ENCODE data around the gene TLR6.
A peak's percentile ranks its signal among the peaks of the same experiment; 100 is the strongest.

TLR6 gene

DNA sequence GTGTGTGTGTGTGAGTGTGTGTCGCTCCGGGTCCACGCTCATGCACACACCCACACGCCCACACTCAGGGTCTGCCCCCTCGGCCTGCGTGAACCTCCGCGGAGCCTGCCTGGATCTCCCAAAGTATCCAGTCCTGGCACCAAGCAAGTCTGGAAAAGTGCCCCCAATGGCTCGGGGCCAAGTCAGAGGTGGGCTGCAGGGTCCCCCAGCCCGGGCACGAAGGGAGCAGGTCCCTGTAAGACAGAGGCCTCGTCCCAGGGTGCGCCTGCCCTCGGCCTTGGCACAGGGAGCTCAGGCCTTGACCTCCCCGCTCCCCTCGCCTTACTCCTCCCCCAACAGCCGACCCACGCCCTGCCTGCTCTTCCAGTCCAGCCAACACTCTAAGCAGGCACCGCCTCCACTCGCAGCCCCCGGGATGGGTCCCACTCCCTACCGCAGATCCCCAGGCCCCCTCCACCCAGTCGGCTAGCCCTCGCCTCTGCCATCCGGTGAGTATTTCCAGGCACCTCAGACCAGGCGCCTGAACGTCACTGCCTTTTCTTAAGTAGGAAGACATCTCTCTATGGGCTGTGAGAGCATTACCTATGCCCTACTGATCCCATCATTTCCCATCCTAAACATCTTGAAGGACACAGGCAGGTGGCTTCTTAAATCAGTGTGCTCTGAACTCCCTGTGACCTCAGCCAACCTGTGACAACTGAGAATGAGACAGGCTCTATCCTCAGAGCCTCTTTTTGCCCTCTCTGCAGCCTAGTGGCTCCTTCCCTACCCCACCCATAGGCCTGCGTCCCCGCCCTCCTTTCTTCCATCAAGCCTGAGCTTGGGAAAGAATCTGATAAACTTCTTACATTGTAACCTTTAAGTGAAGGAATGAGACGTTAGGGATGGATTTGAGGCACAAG lies 11.7 kb upstream of the TLR6 start:
- no peak for DNase-seq

DNA sequence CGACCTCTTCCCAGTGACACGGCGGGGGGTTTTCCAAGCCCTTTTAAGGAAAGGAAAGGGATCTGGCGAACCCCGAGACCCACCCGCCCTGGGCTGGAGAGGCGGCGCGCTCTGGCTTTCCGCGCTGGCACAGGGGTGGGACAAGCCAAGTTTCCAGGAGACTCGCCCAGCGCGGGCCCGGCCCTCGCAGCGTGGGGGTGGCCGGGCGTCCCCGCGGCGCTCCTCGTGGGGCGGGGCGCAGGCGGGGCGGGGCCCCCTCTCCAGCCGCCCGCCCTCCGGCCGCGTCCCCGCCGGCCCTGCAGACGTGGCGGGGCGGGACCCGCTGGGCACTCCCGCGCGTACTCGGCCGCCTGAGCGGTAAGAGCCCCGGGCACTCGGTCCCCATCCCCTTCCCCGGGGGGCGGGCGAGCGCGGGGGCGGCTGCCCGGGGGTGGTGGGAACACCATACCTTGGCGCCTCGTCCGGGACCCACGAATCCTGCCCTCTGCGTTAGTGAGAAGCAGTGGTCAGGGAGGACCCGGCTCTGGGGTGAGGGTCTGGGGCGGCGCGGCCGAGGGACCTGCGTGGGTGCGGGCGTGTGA lies 11.0 kb upstream of the TLR6 start, which contains the start of gene FAM114A1:
Gene FAM114A1 (plus strand): TSS at position 329 of the 581 bp plus-strand sequence. CDS start 10,273 bp downstream, outside the sequence.
- DNase-seq: peak; percentile 17

DNA sequence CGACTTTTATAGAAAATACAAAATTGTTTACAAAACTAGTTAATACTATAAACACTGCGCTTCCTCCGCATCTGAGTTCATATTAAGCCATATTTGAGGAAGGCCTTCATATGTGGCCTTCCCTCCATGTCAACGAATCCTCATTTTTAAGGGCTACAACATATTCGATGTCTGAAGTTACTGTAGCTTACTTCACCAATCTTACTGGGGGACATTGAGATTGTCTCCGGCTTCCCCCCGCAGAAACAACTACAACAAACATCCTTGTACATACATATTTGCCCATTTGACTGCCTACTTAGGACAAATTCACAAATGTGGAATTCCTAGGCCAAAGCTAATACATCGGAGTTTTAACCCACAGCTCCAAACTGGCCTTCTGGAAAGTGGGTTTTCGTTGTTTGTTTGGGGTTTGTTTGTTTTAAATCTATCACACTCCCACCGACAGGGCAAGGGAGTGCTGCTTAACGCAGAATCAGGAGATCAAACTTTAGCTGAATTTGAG lies 10.4 kb upstream of the TLR6 start:
- no peak for DNase-seq

DNA sequence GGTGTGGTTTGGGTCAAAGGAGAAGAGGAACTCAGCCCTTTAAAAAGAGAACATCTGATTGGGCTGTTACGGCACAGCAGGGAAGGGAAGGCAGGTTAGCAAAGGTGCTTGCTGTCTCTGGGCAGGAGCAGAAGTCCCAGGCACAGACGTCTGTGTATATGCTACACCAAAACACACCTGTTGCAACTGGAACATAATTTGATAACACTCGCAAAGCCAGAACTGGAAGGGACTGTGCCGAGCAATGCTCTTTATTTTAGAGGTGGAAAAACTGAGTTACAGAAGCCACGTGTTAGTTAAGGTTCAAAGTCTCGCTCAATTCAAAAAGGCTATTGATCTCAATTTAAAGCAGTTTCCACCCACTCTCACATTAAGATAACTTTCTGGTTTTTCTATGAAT lies 8.8 kb upstream of the TLR6 start:
- no peak for DNase-seq

DNA sequence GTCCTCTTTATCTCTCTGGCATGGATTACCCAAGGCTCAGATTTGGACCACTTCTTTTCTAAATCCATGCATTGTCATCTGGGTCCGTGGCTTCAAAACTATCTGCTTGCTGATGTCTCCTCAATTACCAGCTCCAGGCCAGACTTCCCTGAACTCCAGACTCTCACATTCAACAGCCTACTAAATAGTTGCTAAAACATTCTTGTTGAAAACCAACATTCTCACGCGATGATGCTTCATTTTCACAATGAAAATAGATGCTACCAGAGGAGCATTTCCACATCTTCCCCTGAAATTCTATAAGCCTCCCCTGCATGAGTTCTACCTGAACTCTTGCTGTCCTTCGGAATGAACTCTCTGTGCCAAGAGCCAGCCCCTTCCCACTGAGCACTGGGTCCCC lies 5.2 kb upstream of the TLR6 start:
- no peak for DNase-seq

DNA sequence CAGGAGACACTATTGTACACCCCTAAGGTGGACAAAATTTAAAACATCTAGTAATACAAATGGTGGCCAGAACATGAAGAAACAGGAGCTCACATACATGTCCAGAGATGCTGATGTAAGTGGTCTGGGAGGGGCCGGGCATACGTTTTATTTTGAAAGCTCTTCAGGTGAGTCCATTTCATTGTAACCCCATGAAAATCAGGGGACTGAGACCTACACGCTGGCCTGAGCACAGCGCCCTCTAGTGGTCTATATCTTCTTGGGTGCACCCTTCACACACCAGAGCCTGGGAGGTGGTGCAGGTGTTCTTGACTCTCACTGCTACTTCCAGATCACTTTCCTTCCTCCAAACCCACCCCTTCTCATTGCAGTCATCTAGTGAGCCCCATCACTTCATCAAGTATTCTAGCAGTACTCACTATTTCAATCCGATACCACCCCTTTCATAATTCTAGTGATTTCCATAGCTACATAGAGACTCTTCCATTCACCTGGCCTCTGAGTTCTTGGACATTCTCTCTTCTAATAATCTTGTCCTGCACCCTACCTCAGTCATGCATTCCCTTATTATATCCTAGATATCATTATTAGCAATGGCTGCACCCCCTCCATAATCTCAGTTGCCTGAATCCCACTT lies 4.3 kb upstream of the TLR6 start:
- peak; percentile 66 for DNase-seq

DNA sequence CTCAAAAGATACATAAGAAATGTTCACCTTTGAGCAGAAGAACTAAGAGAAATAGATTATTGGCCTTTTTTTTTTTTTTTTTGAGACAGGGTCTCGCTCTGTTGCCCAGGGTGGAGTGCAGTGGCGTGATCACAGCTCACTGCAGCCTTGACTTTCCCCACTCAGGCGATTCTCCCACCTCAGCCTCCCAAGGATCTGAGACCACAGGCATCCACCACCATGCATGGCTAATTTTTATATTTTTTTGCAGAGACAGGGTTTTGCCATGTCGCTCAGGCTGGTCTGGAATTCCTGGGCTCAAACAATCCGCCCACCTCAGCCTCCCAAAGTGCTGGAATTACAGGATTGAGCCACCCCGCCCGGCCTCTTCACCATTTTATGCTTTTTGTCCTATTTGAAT lies 2.9 kb upstream of the TLR6 start:
- no peak for DNase-seq

DNA sequence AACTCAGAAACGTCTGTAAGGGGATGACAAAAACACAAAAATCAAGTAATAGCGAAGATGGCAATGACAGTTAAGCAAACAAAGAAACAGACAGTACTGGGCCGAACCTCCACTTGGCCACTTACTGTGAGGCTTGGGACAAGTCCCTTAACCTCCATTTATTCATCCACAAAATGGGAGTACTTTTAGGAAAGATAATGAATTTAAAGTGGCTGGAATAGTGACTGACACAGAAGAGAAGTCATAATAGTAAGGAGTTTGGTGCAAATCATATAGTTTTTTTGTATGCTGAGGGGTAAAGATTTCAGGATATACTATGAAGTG lies 1.4 kb upstream of the TLR6 start:
- DNase-seq: no peak

DNA sequence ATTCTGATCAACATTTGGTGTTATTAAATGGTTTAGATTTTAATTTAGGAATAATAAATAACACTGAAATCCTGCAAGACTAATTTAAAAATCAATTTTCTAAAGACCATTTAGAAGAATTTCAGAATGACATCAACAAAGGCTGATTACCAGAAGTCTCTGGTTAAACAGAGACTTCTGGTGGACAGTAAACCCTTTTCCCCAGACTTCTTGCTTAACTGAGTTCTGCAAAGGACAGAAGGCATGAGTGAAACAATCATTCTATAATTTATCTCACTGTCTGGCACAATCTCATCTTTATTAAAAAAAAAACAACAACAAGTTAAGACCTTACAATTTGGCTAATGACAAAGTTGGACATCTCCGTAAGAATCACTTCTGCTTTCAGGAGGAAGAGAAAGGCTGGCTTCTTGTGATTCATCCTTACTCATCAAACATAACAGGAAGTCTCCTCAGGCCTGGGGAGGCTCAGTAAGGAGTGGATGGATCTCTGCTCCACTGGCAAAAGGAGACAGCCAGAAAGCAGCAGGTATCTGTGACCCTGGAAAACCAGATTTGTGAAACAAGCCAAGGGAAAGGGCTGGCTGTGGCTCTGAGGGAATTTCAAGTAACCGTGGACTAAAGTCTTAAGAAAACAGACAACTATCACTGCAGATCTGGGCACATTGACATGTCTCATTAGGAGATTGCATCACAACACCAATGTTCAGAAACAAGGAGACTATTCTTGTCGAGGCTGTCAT lies 908 bp upstream of the TLR6 start:
- peak; percentile 53 for DNase-seq

DNA sequence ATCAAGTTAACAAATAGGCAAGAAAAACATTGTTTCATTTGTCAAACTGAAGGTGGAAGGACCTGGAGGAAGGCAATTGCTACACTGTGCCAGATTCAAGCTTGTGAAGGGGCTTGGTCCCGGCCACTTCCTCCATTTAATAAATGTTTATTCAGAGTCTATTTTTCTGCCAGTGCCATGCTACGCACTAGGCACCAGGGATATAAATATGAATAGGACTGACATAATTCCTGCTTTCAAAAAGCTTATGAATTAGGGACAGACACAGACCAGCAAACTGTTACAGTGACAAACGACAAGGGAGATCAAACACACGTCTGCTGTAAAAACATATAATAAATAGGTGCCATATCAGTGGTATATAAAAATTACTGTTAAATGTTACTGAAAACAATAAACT lies 571 bp downstream of the TLR6 start:
- DNase-seq: no peak

DNA sequence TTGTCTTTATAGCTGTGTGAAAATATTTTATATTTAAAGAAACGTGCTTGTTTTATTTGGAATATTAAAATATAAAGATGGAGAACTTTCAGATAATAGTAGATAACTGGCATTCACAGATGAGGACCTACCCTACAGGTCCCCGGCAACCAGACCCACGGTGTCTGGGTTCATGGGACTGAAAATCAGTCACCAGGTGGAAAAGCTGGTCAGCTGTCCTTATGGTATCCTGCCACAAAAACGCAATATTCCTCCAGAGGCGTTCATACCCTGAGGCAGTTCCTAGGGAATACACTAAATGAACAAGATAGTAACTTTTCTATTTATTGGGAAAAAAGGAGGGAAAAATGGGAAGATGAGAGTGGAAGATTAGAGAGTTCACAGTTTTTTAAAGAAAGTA lies 1.2 kb downstream of the TLR6 start:
- DNase-seq: no peak

DNA sequence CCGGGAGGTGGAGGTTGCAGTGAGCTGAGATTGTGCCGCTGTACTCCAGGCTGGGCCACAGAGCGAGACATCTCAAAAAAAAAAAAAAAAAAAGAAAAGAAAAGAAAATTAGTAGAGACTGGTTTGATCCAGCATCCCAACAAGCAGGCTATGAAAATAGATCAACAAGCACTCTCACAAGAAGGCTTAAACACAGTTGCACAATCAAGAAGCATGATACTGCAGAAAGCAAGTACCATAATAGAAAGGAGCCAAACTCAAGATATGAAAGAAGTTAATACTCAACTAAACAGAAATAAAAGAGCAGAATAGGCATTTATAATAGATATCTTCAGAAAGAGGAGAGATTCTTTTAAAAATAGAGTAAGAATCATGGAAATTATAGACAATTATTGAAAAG lies 10.6 kb downstream of the TLR6 start:
- no peak for DNase-seq

DNA sequence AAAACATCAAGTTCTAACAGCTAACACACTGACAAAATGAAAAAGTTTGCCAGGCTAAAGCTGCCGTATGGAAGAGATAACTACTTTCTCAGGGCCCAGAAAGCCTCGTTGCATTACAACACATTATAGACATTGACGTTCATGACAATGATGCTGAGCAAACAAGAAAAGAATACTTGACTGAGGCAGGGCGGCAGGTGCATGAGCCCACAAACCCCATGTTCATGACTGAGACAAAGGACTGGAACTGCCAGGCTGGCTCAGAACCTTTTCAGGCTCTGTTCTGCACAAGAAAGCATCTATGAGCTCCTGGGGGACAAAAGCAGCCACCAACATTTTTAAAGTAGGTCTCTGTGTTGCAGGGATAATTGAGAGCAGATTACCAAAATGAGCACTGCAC lies 13.6 kb downstream of the TLR6 start:
- DNase-seq: no peak

DNA sequence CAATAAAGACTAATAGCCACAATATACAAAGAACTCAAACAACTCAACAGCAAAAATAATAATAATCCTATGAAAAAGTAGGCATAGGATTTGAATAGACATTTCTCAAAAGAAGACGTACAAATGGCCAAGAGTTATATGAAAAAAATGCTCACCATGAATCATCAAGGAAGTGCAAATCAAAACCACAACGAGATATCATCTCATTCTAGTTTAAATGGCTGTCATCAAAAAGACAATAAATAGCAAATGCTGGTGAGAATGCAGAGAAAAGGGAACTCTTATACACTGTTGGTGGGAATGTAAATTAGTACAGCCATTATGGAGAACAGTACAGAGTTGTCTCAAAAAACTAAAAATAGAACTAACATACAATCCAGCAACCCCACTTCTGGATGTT lies 18.8 kb downstream of the TLR6 start:
- no peak for DNase-seq

DNA sequence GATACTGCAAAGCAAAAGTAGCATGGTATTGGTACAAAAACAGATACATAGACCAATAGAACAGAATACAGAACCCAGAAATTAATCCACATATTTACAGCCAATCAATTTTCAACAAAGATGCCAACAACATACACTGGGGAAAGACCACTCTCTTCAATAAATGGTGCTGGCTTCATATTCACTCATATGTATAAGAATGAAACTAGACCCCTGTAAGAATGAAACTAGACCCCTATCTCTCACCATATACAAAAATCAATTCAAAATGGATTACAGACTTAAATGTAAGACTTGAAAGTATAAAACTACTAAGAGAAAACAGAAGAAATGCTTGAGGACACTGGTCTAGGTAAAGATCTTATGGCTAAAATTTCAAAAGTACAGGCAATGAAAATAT lies 19.3 kb downstream of the TLR6 start:
- no peak for DNase-seq

DNA sequence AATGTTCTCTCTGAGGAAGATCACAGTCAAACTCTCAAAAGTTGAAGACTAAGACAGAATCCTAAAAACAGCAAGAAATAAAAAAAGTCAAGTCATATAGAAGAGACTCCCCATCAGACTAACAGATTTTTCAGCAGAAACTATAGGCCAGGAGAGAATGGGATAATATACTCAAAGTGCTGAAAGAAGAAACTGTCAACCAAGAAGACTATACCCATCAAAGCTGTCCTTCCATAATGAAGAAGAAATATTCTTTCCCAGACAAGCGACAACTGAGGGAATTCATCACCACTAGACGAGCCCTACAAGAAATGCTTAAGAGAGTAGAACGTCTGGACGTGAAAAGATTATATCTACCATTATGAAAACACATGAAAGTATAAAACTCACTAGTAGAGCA lies 22.0 kb downstream of the TLR6 start:
- no peak for DNase-seq

DNA sequence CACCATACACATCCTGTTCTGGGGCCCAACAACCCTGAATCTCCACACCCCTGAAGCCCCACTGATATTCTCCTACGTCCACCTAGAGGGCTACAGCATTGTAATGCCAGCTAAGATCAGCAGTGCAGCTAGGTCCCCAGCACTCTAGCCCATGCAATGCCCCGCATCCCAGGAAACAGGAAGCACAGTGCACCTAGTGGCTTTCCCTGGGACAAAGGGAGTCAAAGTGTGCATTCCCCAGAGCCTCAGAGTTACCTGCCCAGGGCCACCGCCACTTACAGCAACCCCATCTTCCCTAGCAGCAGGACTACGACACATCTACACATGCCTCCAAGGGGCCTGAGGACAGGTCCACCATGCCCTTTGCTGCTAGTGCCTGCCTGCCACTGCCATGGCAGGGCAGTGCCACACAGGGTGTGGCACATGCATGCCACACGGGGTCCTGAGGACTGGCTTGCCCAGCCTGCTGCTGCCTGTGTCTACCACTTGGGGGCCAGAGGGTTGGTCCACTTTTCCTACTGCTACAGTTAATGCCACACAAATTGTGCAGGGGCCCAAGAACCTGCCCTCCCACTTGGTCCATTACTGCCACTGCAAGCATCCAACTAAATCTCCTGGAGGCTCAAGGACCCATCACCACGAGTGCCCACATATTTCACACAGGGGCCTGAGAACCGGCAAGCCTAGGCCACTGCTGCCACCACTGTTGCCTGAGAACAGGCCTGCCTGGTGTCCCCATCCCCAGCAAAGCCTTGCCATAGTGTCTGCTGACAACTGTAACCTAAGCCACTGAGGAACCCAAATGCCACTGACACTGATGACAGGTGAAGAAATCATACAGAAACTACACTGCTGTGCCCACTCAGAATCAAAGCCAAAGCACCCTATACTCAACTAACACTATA lies 23.7 kb downstream of the TLR6 start:
- DNase-seq: no peak

DNA sequence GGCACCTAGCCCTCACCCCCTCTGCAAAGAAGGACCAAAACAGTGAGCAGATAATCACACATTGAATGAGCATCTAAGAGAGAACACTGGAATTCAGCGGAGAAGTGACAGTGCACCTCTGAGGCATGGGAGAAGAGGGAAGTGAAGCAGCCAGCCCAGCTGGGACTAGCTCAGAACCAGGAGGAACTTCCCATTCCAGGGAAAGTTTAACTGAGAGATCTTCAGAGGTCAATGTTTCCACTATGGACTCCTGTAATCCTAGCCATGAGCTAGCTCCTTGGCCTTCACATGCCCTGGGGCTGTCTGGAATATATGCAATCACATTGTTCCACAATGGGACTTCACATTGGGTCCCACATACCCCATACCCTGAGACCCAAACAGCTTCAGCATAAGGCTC lies 24.4 kb downstream of the TLR6 start:
- DNase-seq: no peak

DNA sequence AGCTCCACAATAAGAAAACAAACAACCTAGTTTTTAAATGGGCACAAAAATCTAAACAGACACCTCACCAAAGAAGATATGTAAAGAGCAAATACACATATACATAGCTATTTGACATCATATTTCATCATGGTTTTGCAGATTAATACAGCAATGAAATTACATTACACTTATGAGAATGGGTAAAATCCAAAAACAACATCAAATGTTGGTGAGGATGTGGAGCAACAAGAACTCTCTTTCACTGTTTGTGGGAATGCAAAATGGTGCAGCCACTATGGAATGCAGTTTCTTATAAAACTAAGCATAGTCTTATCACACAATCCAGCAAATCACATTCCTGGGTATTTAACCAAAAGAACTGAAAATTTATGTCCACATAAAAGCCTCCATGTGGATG lies 25.0 kb downstream of the TLR6 start:
- no peak for DNase-seq

DNA sequence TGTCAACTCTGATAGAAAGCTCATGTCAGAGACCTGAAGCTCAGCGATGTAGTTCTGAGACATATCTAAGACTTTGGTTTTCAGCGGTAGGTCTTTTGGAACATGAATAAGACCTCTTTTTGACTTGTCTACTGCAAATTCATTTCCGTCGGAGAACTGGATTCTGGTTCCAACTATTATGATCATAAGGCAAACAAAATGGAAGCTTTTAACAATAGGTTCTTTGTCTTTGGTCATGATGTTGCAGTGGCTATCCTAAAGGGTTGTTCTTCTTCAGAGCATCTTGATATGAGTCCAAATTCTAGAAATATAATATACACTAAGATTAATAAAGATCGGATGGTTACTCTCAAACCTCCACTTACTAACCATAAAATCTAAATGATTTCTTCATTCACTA lies 27.4 kb downstream of the TLR6 start:
- DNase-seq: no peak

DNA sequence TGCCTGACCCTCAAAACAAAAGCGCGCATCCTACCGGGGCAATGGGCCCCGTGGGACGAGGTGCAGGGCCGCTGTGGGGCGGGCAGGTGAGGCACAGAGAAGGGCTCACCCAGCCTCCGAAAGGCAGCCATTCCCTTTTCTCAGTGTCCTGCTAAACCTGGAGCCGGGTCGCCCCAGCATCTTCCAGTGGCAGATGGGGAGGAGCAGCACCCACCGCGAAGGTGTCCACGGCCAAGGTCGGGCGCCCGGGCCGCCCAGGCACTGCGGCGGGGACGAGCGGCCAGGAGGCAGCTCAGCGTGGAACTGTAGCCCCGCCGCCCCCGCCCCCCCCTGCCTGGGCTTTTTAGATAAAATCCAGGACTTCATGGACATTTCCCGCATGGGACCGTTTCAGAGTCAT lies 32.9 kb downstream of the TLR6 start:
- DNase-seq: no peak

DNA sequence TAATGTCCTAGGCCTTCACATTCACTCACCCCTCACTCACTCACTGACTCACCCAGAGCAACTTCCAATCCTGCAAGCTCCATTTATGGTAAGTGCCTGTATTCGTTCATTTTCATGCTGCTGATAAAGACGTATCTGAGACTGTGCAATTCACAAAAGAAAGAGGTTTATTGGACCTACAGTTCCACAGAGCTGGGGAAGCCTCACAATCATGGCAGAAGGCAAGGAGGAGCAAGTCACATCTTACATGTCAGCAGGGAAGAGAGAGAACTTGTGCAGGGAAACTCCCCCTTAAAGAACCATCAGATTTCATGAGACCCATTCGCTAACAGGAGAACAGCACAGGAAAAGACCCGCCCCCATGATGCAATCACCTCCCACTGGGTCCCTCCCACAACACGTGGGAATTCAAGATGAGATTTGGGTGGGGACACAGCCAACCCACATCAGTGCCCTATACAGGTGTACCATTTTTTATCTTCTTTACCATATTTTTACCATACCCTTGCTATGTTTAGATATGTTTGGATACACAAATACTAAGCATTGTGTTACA lies 33.8 kb downstream of the TLR6 start:
- DNase-seq: no peak

All from stimulated activated CD4-positive, alpha-beta T cell treated with anti-CD3 and anti-CD28 coated beads, Interleukin-4, amount 100 ng/mL, for 24 hours (primary cell).